ENCODE measurements around the gene USP10. TPM values are rescaled to one million over a fixed set of nuclear protein-coding genes. Genes with fewer than 3 reads are reported as not detected.

USP10 gene
- total and polyA plus RNA-seq, 12 donors, result 17.5 to 82.9 (median 62.8) TPM

DNA sequence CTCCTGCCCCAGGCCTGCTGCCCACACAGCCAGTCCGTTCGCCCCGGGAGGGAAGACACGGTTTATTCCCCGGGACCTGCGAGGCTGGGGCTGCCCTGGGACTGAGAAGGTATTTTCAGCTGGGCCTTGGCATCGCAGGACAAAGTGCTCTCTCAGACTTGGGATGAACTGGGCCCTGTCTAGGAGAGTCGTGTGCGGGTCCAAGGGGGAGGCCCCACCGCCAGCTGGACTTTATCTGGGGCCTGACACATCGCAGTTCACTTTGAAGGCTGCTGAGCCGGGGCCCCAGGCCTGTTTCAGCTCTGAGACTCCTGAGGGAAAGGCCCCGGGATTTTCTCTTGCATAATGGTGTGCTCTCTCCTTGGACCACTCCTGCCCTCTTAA lies 126.8 kb downstream of the USP10 start:
- H3K9me3 ChIP-seq, result no peaks in the 10 kb centered on the region
- peak in 1 of 2 donors; percentile 61 for DNase-seq
- H3K27me3 ChIP-seq, result peaks cover 0 to 7% (median 0%) of the 10 kb centered on the region in 7 donors
- H3K27ac ChIP-seq, result peak overlapping the region; percentile 9 to 75 (median 70)
- WGBS, 2 donors, result 53 to 57% methylated on average over 13 of the region's 13 CpGs
- peak in 7 of 8 donors; percentile 29 to 67 (median 59) for ATAC-seq
- H3K36me3 ChIP-seq, result peaks cover 0 to 32% (median 0%) of the 10 kb centered on the region in 9 donors
- intact Hi-C loops (cut with DNase I), result no loop called here
- no peak for TF ChIP-seq CTCF (IDR thresholded peaks at IDR 0.05)
- peaks cover 0 to 65% (median 32%) of the 10 kb centered on the region in 9 donors for H3K4me1 ChIP-seq
- H3K4me3 ChIP-seq, result no peak overlapping the region

- no peak for DNase-seq
- Histone ChIP-seq H3K4me1 (peaks cover 0 to 66% (median 34%) of the 10 kb centered on the region in 9 donors), H3K4me3 (no peak overlapping the region), H3K27me3 (peaks cover 0 to 7% (median 0%) of the 10 kb centered on the region in 7 donors), H3K36me3 (peaks cover 0 to 37% (median 0%) of the 10 kb centered on the region in 9 donors), H3K27ac (peak overlapping the region; percentile 9 to 75 (median 70)), H3K9me3 (no peaks in the 10 kb centered on the region)
- WGBS, 2 donors, result 38 to 42% methylated on average over 16 of the region's 16 CpGs
- TF ChIP-seq CTCF (IDR thresholded peaks at IDR 0.05), result no peak
- ATAC-seq, result peak in 5 of 8 donors; percentile 4 to 25 (median 13)
- intact Hi-C loops (cut with DNase I), result no loop called here
These were observed 127.4 kb downstream of the USP10 start for GRCh38 chr16:84827131-84827574.

DNA sequence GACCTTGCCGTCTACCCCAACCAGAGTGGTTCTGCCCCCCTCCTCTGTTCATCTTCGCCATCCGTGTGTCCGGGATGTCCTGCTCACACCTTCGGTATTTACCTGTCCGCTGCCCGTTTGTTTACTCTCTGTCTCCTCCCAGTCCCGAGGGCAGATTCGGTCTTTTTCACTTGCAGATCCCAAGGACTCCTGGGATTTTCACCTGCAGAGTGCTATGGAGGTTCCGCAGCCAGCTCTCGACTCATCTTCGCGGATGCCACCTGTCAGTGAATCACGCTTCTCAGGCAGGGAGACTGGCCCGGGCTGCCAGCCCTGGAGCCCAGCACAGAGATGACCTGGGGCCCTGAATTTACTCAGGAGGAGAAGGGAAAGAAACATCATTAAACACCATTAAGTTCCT lies 128.1 kb downstream of the USP10 start:
- no peak overlapping the region for H3K4me3 ChIP-seq
- H3K27me3 ChIP-seq, result peaks cover 0 to 7% (median 0%) of the 10 kb centered on the region in 7 donors
- no peak for TF ChIP-seq CTCF (IDR thresholded peaks at IDR 0.05)
- intact Hi-C loops (cut with DNase I), result no loop called here
- H3K4me1 ChIP-seq, result peaks cover 0 to 66% (median 41%) of the 10 kb centered on the region in 9 donors
- H3K36me3 ChIP-seq, result peaks cover 0 to 37% (median 0%) of the 10 kb centered on the region in 9 donors
- no peak for DNase-seq
- no peak for ATAC-seq
- peak overlapping the region in 3 of 10 donors; percentile 64 to 75 (median 71) for H3K27ac ChIP-seq
- 91 to 92% methylated on average over 15 of the region's 15 CpGs for WGBS, 2 donors
- H3K9me3 ChIP-seq, result no peaks in the 10 kb centered on the region

DNA sequence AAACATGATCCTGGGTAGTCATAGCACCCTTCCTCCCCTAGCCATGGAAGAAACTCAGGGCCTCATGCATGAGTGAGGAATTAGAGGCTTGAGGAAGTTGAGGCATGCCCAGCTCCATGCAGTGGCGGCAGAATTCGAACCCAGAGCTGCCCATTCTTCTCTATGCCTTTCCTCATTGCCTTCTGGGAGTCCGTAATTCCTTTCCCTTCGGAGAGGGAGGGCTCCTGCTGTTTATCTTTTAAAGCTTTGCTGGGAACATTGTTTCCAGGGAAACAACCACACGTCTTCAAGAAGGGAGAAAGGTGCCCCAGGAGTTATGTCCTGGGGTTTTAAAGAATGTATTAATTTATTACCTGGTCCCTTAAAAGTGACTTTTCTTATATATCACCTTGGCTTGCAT lies 128.5 kb downstream of the USP10 start:
- 82 to 92% methylated on average over 5 of the region's 5 CpGs for WGBS, 2 donors

More for the DNA sequence above, 128.5 kb downstream of the USP10 start:
- no peak for TF ChIP-seq CTCF (IDR thresholded peaks at IDR 0.05)
- Histone ChIP-seq H3K36me3 (peaks cover 0 to 37% (median 0%) of the 10 kb centered on the region in 9 donors), H3K4me3 (no peak overlapping the region), H3K27ac (no peak overlapping the region), H3K9me3 (no peaks in the 10 kb centered on the region), H3K27me3 (peaks cover 0 to 7% (median 0%) of the 10 kb centered on the region in 7 donors), H3K4me1 (peaks cover 0 to 69% (median 45%) of the 10 kb centered on the region in 9 donors)
- intact Hi-C loops (cut with DNase I), result no loop called here
- ATAC-seq (no peak), DNase-seq (no peak)

Other genes starting within 250 kb of the USP10 start
- 1 to 10 TPM; 3.3 to 7.6 (median 5.7) TPM for gene MEAK7, start 195.3 kb upstream of the USP10 start, total RNA-seq
- 1 to 10 TPM; 3.2 to 3.4 TPM for gene MEAK7, start 195.3 kb upstream of the USP10 start, polyA plus RNA-seq
- 10 to 100 TPM in 5 of 10 donors, 1 to 10 TPM in 5; 6.4 to 72.9 (median 9.7) TPM for gene COTL1, start 81.9 kb upstream of the USP10 start, total RNA-seq
- gene COTL1, start 81.9 kb upstream of the USP10 start, polyA plus RNA-seq, result 10 to 100 TPM in 1 of 2 donors, 1 to 10 TPM in 1; 8.6 to 24.0 TPM
- gene KLHL36, start 51.5 kb upstream of the USP10 start, total RNA-seq, result 10 to 100 TPM; 40.0 to 77.9 (median 58.4) TPM
- 10 to 100 TPM; 14.7 to 19.5 TPM for gene KLHL36, start 51.5 kb upstream of the USP10 start, polyA plus RNA-seq
- gene CRISPLD2, start 120.0 kb downstream of the USP10 start, total RNA-seq, result 10 to 100 TPM in 7 of 10 donors, 1 to 10 TPM in 3; 7.9 to 48.1 (median 15.2) TPM
- 10 to 100 TPM; 13.2 to 25.0 TPM for gene CRISPLD2, start 120.0 kb downstream of the USP10 start, polyA plus RNA-seq

Data from heart right ventricle (tissue), 16 donors.